ENCODE data around the gene ARHGAP22.

ARHGAP22 gene

DNA sequence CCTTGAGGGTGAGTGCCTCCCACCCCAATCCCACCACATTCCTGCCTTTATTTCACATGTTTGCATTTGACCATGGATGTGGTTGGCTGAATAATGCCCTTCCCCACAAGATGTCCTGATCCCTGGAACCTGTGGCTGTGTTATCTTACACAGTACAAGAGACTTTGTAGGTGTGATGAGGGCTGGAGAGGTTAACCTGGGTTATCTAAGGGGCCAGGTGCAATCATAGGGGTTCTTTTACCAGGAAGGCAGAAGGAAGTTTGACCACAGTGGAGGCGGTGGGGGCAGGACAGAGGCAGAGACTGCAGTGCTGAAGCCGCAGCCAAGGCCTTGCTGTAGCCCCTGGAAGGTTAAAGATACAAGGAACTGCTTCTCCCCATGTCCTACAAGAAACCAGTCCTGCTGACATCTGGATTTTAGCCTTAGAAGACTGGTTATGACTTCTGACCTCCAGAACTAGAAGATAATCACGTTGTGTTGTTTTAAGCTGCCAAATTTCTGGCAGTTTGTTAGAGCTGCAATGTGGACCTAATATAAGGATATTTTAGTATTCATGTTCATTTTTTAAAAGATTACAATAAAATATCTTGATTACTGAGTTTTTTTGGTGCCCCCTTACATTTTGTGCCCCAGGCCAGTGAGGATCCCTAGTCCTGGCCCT, 136.6 kb downstream of the ARHGAP22 start:
- no peak overlapping the region for H2BK120ac ChIP-seq (ENCODE audit: low read depth, low read length)
- H3K18ac ChIP-seq (ENCODE audit: low read depth in 1 of 2, low read length in 2 of 2), result peak overlapping the region in 1 of 2 experiments; percentile 13
- no peak overlapping the region for H3K23ac ChIP-seq (ENCODE audit: low read length in 2 of 2)
- H3K4me2 ChIP-seq (ENCODE audit: low read length, poor library complexity, severe bottlenecking), result no peak overlapping the region
- no peak overlapping the region for H2BK5ac ChIP-seq (ENCODE audit: low read depth, low read length, poor library complexity, severe bottlenecking)
- peaks cover 15% of the 10 kb centered on the region for H3K4me1 ChIP-seq (ENCODE audit: control insufficient read depth, insufficient read depth, low read depth, low read length)
- H2AK5ac ChIP-seq (ENCODE audit: low read length, severe bottlenecking), result no peak overlapping the region
- DNase-seq, result no peak
- H4K91ac ChIP-seq (ENCODE audit: low read length), result no peak overlapping the region
- no peak overlapping the region for H2AFZ ChIP-seq (ENCODE audit: low read depth, low read length)
- H3K9ac ChIP-seq (ENCODE audit: low read length), result no peak overlapping the region
- no peak overlapping the region for H4K8ac ChIP-seq (ENCODE audit: low read length)
- H3K36me3 ChIP-seq (ENCODE audit: control insufficient read depth in 1 of 2, insufficient read depth in 2 of 2, low read depth in 1 of 2, low read length in 2 of 2), result peaks cover 7 to 31% of the 10 kb centered on the region in 2 experiments
- 66% methylated on average over 3 of the region's 3 CpGs for WGBS
- no peak overlapping the region for H3K4ac ChIP-seq (ENCODE audit: low read depth in 1 of 2, low read length in 2 of 2)
- no peak overlapping the region for H3K27ac ChIP-seq (ENCODE audit: low read length, poor library complexity, severe bottlenecking)
- H3K14ac ChIP-seq (ENCODE audit: low read length in 2 of 2), result no peak overlapping the region
- peaks cover 0 to 10% of the 10 kb centered on the region in 2 experiments for H3K27me3 ChIP-seq (ENCODE audit: control insufficient read depth in 1 of 2, insufficient read depth in 1 of 2, low read length in 2 of 2)
- H2BK12ac ChIP-seq (ENCODE audit: low read length in 2 of 2), result no peak overlapping the region
- H2BK15ac ChIP-seq (ENCODE audit: low read depth, poor library complexity, severe bottlenecking), result no peak overlapping the region
- H3K9me3 ChIP-seq (ENCODE audit: control insufficient read depth, low read length), result no peaks in the 10 kb centered on the region
- peaks cover 15% of the 10 kb centered on the region for H3K79me1 ChIP-seq (replicated peaks; ENCODE audit: low read length, poor library complexity, severe bottlenecking)
- no peak overlapping the region for H3K4me3 ChIP-seq (ENCODE audit: insufficient read depth in 1 of 2, low read depth in 1 of 2, low read length in 2 of 2)

DNA sequence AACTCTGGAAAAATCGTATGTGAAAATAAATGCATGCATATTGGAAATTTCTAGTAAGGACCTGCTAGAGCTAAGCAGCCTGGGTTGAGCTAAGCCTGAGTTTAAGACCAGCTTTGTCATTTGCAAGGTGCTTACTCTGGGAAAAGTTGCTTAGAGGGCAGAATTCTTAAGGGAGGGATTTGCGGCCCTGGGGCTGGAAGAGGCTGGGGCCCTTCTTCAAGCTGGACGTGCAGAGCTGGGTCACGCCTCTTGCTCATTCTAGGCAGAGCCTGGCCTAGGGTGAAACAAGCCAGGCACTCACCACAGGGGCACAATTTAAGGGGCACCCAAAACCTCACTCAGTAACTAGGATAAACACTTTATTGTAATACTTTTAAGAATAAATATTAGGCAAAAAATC, 137.2 kb downstream of the ARHGAP22 start:
- H3K14ac ChIP-seq (ENCODE audit: low read length in 2 of 2), result no peak overlapping the region
- no peak overlapping the region for H2BK12ac ChIP-seq (ENCODE audit: low read length in 2 of 2)
- peaks cover 15% of the 10 kb centered on the region for H3K4me1 ChIP-seq (ENCODE audit: control insufficient read depth, insufficient read depth, low read depth, low read length)
- H2BK5ac ChIP-seq (ENCODE audit: low read depth, low read length, poor library complexity, severe bottlenecking), result no peak overlapping the region
- H4K91ac ChIP-seq (ENCODE audit: low read length), result no peak overlapping the region
- no peak overlapping the region for H3K23ac ChIP-seq (ENCODE audit: low read length in 2 of 2)
- no peak overlapping the region for H2BK15ac ChIP-seq (ENCODE audit: low read depth, poor library complexity, severe bottlenecking)
- H3K9me3 ChIP-seq (ENCODE audit: control insufficient read depth, low read length), result no peaks in the 10 kb centered on the region
- 73% methylated on average over 2 of the region's 4 CpGs for WGBS
- no peak overlapping the region for H3K4ac ChIP-seq (ENCODE audit: low read depth in 1 of 2, low read length in 2 of 2)
- H4K8ac ChIP-seq (ENCODE audit: low read length), result no peak overlapping the region
- no peak overlapping the region for H2AK5ac ChIP-seq (ENCODE audit: low read length, severe bottlenecking)
- H2BK120ac ChIP-seq (ENCODE audit: low read depth, low read length), result no peak overlapping the region
- peaks cover 0 to 10% of the 10 kb centered on the region in 2 experiments for H3K27me3 ChIP-seq (ENCODE audit: control insufficient read depth in 1 of 2, insufficient read depth in 1 of 2, low read length in 2 of 2)
- peaks cover 15% of the 10 kb centered on the region for H3K79me1 ChIP-seq (replicated peaks; ENCODE audit: low read length, poor library complexity, severe bottlenecking)
- DNase-seq, result no peak
- no peak overlapping the region for H3K27ac ChIP-seq (ENCODE audit: low read length, poor library complexity, severe bottlenecking)
- no peak overlapping the region for H3K4me2 ChIP-seq (ENCODE audit: low read length, poor library complexity, severe bottlenecking)
- no peak overlapping the region for H3K4me3 ChIP-seq (ENCODE audit: insufficient read depth in 1 of 2, low read depth in 1 of 2, low read length in 2 of 2)
- H2AFZ ChIP-seq (ENCODE audit: low read depth, low read length), result no peak overlapping the region
- no peak overlapping the region for H3K18ac ChIP-seq (ENCODE audit: low read depth in 1 of 2, low read length in 2 of 2)
- peaks cover 7 to 29% of the 10 kb centered on the region in 2 experiments for H3K36me3 ChIP-seq (ENCODE audit: control insufficient read depth in 1 of 2, insufficient read depth in 2 of 2, low read depth in 1 of 2, low read length in 2 of 2)
- no peak overlapping the region for H3K9ac ChIP-seq (ENCODE audit: low read length)

DNA sequence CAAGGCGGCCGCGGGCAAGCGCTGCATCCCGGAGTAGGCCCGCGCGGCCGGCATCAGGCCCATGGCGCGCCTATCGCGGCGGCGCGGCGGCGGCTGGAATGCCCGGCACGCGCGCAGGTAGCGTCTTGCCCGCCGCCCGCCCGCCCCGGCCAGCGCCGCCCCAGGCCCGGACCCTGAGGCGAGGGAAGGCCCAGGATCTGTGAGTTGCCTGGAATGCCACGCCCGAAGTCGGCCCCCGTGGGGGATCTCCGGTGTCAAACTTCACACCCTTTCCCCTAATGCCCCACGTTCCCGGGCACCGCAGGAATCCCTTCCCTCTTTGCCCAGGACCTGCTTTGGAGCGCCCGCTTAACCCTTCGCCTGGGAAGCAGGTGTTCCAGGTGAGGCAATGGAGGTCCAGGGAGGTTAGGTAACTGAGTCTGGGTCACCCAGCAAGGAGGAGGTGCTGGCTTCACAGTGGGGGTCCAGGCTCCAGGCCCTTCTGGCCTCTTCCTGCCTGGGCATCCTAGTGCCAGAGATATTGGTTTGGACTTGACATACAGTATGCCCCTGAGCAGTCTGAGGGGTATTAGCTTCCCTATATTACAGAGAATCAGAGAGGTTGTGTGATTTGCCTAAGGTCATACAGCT, 138.1 kb downstream of the ARHGAP22 start:
- no peak overlapping the region for H2BK12ac ChIP-seq (ENCODE audit: low read length in 2 of 2)
- peak overlapping the region in 1 of 2 experiments; percentile 41 for H3K4ac ChIP-seq (ENCODE audit: low read depth in 1 of 2, low read length in 2 of 2)
- no peak overlapping the region for H3K4me3 ChIP-seq (ENCODE audit: insufficient read depth in 1 of 2, low read depth in 1 of 2, low read length in 2 of 2)
- H3K4me2 ChIP-seq (ENCODE audit: low read length, poor library complexity, severe bottlenecking), result peak overlapping the region; percentile 30
- H2AFZ ChIP-seq (ENCODE audit: low read depth, low read length), result no peak overlapping the region
- H3K14ac ChIP-seq (ENCODE audit: low read length in 2 of 2), result no peak overlapping the region
- peaks cover 0 to 10% of the 10 kb centered on the region in 2 experiments for H3K27me3 ChIP-seq (ENCODE audit: control insufficient read depth in 1 of 2, insufficient read depth in 1 of 2, low read length in 2 of 2)
- H3K27ac ChIP-seq (ENCODE audit: low read length, poor library complexity, severe bottlenecking), result no peak overlapping the region
- H2BK120ac ChIP-seq (ENCODE audit: low read depth, low read length), result no peak overlapping the region
- peaks cover 15% of the 10 kb centered on the region for H3K4me1 ChIP-seq (ENCODE audit: control insufficient read depth, insufficient read depth, low read depth, low read length)
- H2BK15ac ChIP-seq (ENCODE audit: low read depth, poor library complexity, severe bottlenecking), result peak overlapping the region; percentile 44
- no peaks in the 10 kb centered on the region for H3K9me3 ChIP-seq (ENCODE audit: control insufficient read depth, low read length)
- H3K36me3 ChIP-seq (ENCODE audit: control insufficient read depth in 1 of 2, insufficient read depth in 2 of 2, low read depth in 1 of 2, low read length in 2 of 2), result peaks cover 10 to 36% of the 10 kb centered on the region in 2 experiments
- H3K79me1 ChIP-seq (replicated peaks; ENCODE audit: low read length, poor library complexity, severe bottlenecking), result peaks cover 15% of the 10 kb centered on the region
- no peak overlapping the region for H2AK5ac ChIP-seq (ENCODE audit: low read length, severe bottlenecking)
- no peak overlapping the region for H4K91ac ChIP-seq (ENCODE audit: low read length)
- H3K18ac ChIP-seq (ENCODE audit: low read depth in 1 of 2, low read length in 2 of 2), result no peak overlapping the region
- no peak overlapping the region for H3K23ac ChIP-seq (ENCODE audit: low read length in 2 of 2)
- DNase-seq, result no peak
- no peak overlapping the region for H2BK5ac ChIP-seq (ENCODE audit: low read depth, low read length, poor library complexity, severe bottlenecking)
- no peak overlapping the region for H3K9ac ChIP-seq (ENCODE audit: low read length)
- H4K8ac ChIP-seq (ENCODE audit: low read length), result peak overlapping the region; percentile 61
- 14% methylated on average over 42 of the region's 43 CpGs for WGBS

DNA sequence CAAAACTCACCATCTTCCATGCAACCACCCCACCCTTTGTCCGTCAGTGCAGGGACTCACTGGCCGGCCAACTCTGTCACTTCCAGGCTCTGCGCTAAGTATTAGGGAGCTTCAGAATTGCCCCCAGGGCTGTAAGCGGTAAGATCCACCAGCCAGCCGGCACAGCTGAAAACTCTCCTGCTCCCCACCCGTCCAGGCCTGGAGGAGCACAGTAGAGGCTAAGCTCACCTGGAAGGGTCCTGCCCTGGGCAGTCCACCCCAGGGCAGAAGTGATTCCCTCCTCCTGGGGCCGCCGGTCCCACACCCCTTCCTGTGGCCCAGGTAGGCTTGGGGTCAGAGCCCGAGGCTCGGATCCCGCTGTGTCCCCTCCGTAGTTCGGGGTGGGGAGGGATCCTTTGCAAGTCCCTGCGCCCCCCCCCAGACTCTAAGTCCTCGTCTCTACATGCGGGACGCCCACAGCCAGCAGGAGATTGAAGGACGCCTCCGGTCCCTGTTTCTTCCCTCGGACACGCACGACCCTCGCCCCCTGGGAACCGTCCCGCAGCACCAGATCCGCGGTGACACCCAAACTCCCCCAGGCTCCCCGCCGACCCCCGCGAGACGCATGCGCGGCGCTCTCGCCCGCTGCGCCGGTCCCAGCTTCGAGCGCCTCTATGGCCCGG, 138.9 kb downstream of the ARHGAP22 start:
- WGBS, result 33% methylated on average over 38 of the region's 42 CpGs
- no peak overlapping the region for H2BK120ac ChIP-seq (ENCODE audit: low read depth, low read length)

More for the DNA sequence above, 138.9 kb downstream of the ARHGAP22 start:
- no peak overlapping the region for H3K4ac ChIP-seq (ENCODE audit: low read depth in 1 of 2, low read length in 2 of 2)
- no peak overlapping the region for H3K4me3 ChIP-seq (ENCODE audit: insufficient read depth in 1 of 2, low read depth in 1 of 2, low read length in 2 of 2)
- H3K14ac ChIP-seq (ENCODE audit: low read length in 2 of 2), result no peak overlapping the region
- H2BK12ac ChIP-seq (ENCODE audit: low read length in 2 of 2), result no peak overlapping the region
- peak overlapping the region; percentile 43 for H3K9ac ChIP-seq (ENCODE audit: low read length)
- H3K27ac ChIP-seq (ENCODE audit: low read length, poor library complexity, severe bottlenecking), result no peak overlapping the region
- peak overlapping the region in 1 of 2 experiments; percentile 67 for H3K23ac ChIP-seq (ENCODE audit: low read length in 2 of 2)
- no peak overlapping the region for H3K4me2 ChIP-seq (ENCODE audit: low read length, poor library complexity, severe bottlenecking)
- DNase-seq, result no peak
- H2BK15ac ChIP-seq (ENCODE audit: low read depth, poor library complexity, severe bottlenecking), result no peak overlapping the region
- peaks cover 0 to 10% of the 10 kb centered on the region in 2 experiments for H3K27me3 ChIP-seq (ENCODE audit: control insufficient read depth in 1 of 2, insufficient read depth in 1 of 2, low read length in 2 of 2)
- H3K4me1 ChIP-seq (ENCODE audit: control insufficient read depth, insufficient read depth, low read depth, low read length), result peaks cover 10% of the 10 kb centered on the region
- H2AFZ ChIP-seq (ENCODE audit: low read depth, low read length), result no peak overlapping the region
- peak overlapping the region; percentile 28 to 38 for H3K18ac ChIP-seq (ENCODE audit: low read depth in 1 of 2, low read length in 2 of 2)
- H2AK5ac ChIP-seq (ENCODE audit: low read length, severe bottlenecking), result no peak overlapping the region
- no peaks in the 10 kb centered on the region for H3K9me3 ChIP-seq (ENCODE audit: control insufficient read depth, low read length)
- peak overlapping the region; percentile 74 for H4K8ac ChIP-seq (ENCODE audit: low read length)
- no peak overlapping the region for H2BK5ac ChIP-seq (ENCODE audit: low read depth, low read length, poor library complexity, severe bottlenecking)
- H4K91ac ChIP-seq (ENCODE audit: low read length), result no peak overlapping the region
- H3K36me3 ChIP-seq (ENCODE audit: control insufficient read depth in 1 of 2, insufficient read depth in 2 of 2, low read depth in 1 of 2, low read length in 2 of 2), result peaks cover 10 to 33% of the 10 kb centered on the region in 2 experiments
- peaks cover 15% of the 10 kb centered on the region for H3K79me1 ChIP-seq (replicated peaks; ENCODE audit: low read length, poor library complexity, severe bottlenecking)

All from mesenchymal stem cell (in vitro differentiated cells and primary cell).